Astrocyte of the spinal cord (primary cell): Measurements from ENCODE around the gene SMG7.

Experiments
- DNase-seq: peaks from one replicate; pipeline ENCODE4 v3.0.0; 2011; ENCODE audit warnings: low read depth, low spot score
- H3K4me3 ChIP-seq: 2 replicates; pipeline ENCODE4 v1.5.1; 2011; ENCODE audit warnings: low read depth, mild to moderate bottlenecking, low read length, moderate library complexity
- in situ Hi-C: cut with HindIII; loops from 2 replicates; pipeline ENCODE4 v1.10.0; 2017; ENCODE audit warnings: low sequenced_read_pairs
- TF ChIP-seq, protein P1 (sequence below): IDR thresholded peaks from 2 replicates; pipeline ENCODE4 v1.5.1; 2012; ENCODE audit warnings: low read depth, mild to moderate bottlenecking, low read length, inconsistent platforms

Gene SMG7

DNA sequence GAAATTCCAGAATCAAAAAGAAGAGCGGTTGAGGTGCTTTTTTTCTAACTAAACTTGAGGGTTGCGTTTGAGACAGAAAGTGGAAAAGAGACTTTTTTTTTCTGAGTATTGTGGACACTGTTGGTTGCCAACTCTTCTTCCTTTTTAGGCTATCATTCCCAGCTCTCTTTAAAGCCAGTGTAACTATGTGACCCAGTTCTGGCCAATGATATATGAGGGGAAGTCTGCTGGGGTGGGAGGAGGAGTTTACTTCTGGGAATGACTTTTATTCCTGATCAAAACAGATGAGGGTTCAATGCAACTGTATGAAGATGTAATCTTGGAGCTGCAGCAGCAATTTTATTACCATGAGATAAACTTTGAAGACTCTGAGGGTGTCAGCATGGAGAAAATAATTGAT, 36.8 kb upstream of the SMG7 start:
- in situ Hi-C loops, result no loop called here
- H3K4me3 ChIP-seq, result no peak overlapping the region
- no peak for DNase-seq
- TF ChIP-seq, protein P1, sequence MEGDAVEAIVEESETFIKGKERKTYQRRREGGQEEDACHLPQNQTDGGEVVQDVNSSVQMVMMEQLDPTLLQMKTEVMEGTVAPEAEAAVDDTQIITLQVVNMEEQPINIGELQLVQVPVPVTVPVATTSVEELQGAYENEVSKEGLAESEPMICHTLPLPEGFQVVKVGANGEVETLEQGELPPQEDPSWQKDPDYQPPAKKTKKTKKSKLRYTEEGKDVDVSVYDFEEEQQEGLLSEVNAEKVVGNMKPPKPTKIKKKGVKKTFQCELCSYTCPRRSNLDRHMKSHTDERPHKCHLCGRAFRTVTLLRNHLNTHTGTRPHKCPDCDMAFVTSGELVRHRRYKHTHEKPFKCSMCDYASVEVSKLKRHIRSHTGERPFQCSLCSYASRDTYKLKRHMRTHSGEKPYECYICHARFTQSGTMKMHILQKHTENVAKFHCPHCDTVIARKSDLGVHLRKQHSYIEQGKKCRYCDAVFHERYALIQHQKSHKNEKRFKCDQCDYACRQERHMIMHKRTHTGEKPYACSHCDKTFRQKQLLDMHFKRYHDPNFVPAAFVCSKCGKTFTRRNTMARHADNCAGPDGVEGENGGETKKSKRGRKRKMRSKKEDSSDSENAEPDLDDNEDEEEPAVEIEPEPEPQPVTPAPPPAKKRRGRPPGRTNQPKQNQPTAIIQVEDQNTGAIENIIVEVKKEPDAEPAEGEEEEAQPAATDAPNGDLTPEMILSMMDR, result no peak

DNA sequence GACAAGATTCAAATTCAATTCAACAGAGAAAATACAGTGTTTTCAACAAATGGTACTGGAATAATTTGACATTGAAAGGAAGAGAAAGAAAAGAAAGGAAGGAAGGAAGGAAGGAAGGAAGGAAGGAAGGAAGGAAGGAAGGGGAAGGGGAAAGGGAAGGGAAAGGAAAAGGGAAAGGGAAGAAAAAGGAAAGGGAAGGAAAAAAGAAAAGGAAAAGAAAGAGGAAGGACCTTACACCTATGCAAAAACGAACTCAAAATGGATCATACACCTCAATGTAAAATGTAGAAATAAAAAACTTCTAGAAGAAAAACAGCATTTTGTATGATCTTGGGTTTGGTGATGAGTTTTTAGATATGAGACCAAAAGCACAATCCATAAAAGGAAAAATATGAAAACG, 34.2 kb upstream of the SMG7 start:
- TF ChIP-seq, protein P1, result no peak
- DNase-seq, result no peak
- no peak overlapping the region for H3K4me3 ChIP-seq
- in situ Hi-C loops, result no loop called here

GRCh38 chr1:183443011-183443410, 29.3 kb upstream of the SMG7 start:
- H3K4me3 ChIP-seq, result no peak overlapping the region
- TF ChIP-seq, protein P1, result no peak
- DNase-seq, result no peak
- in situ Hi-C loops, result no loop called here

DNA sequence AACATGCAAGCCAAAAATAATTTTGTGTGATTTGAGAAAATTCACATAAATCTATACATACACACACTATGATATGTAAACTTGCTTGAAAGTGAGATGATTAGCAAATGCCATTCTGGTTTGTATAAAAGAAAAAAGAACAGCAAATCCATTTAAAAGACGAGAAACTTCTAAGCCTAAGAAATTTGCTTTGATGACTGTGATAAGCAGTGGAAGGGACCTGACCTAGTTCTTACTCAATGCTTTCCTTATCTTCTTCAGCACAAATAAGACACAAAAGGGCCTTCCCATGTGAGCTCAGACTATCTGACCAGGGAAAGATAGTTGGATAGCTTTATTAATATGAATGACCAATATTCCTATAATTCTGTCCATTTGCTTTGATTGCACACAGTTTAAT, 28.8 kb upstream of the SMG7 start:
- H3K4me3 ChIP-seq, result no peak overlapping the region

DNA sequence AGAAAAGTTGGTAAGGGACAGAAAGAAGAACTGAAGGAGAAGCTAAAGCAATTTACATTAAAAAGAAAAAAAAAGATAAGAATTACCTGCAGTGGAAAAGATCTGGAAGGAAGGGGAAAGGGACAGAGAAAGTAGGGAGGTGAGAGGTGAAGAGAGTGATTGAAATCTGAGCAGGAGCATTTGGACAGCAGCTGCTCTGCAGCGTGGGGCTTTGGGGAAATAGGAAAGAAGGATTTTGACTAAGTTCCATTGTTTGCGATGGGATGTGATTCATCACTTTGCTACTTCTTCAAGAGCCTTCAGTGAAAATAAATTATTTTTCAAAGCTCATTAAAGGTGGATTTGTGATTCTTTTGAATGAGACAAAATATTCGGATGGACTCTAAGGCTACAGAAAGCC, 28.1 kb upstream of the SMG7 start:
- DNase-seq, result peak; percentile 27
- in situ Hi-C loops, result no loop called here
- no peak overlapping the region for H3K4me3 ChIP-seq
- TF ChIP-seq, protein P1, result no peak

More for the DNA sequence above, 28.8 kb upstream of the SMG7 start:
- in situ Hi-C loops, result no loop called here
- TF ChIP-seq, protein P1, result no peak
- no peak for DNase-seq

DNA sequence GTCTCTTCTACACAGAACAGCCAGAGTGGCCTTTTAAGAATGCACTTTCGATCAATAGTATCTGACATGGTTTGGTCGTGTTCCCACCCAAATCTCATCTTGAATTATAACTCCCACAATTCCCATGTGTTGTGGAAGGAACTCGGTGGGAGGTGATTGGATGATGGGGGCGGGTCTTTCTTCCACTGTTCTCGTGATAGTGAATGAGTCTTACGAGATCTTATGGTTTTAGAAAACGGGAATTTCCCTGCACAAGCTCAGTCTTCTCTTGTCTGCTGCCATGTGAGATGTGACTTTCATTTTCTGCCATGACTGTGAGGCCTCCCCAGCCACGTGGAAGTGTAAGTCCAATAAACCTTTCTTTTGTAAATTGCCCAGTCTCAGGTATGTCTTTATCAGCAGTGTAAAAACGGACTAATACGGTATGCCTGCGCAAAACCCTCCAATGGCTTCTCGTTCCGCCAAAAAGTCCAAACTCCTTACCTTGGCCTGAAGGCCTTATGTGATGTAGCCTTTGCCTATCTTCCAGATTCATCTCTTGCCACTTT, 23.0 kb upstream of the SMG7 start:
- in situ Hi-C loops, result no loop called here
- TF ChIP-seq, protein P1, result no peak
- no peak overlapping the region for H3K4me3 ChIP-seq
- no peak for DNase-seq

DNA sequence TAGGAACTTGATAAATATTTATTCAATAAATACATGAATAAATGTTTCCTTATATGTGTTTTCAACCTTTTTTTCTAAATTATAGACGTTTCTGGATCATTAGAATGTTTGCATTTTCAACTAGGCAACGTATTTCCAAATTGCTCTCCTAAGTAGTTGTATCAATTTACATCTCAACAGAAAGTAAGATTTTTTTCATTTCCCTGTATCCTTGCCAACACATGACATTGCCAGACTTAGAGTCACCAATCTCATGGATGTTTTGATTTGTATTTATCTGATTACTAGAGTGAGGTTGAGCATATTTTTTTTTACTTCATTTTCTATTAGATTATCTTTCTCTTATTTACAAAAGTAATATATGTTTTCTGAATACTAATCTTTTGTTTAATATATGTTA, 22.2 kb upstream of the SMG7 start:
- in situ Hi-C loops, result no loop called here
- no peak for DNase-seq
- TF ChIP-seq, protein P1, result no peak
- H3K4me3 ChIP-seq, result no peak overlapping the region
